Activated T-helper 17 cell treated with anti-CD3 and anti-CD28 coated beads, Interleukin-2, amount 50 U/mL, for 72 hours (primary cell): ENCODE measurements around the gene TNF. TPM values are rescaled to one million over a fixed set of nuclear protein-coding genes. Genes with fewer than 3 reads are reported as not detected.

Experiments used
- ATAC-seq: fragments of 150-1000 bp; cut with Tn5 transposase; replicated peaks from 2 replicates; pipeline ENCODE4 v1.10.0; 2021; ENCODE audit warnings: mild to moderate bottlenecking, moderate library complexity
- H3K27ac Mint-ChIP-seq: one replicate; pipeline ENCODE4 v1.8.0; 2022; ENCODE audit warnings: mixed read lengths
- H3K27me3 Mint-ChIP-seq: one replicate; pipeline ENCODE4 v1.8.0; 2022; ENCODE audit warnings: mixed read lengths
- H3K36me3 Mint-ChIP-seq: one replicate; pipeline ENCODE4 v1.8.0; 2022; ENCODE audit warnings: low read depth, mild to moderate bottlenecking, mixed read lengths
- H3K4me1 Mint-ChIP-seq: one replicate; pipeline ENCODE4 v1.8.0; 2022; ENCODE audit warnings: mixed read lengths
- H3K4me3 Mint-ChIP-seq: one replicate; pipeline ENCODE4 v1.8.0; 2022; ENCODE audit warnings: mild to moderate bottlenecking, mixed read lengths
- H3K9me3 Mint-ChIP-seq: one replicate; pipeline ENCODE4 v1.8.0; 2022; ENCODE audit warnings: mixed read lengths
- total RNA-seq, 2 donors: library from RNA; stranded (reverse); gene quantifications; one replicate each; pipeline ENCODE4 v1.2.3, GENCODE V29; 2022

The TNF gene
- total RNA-seq, 2 donors from 2014 or later: 69.5 to 199 TPM

- no peak for ATAC-seq
- Mint-ChIP-seq H3K4me3 (peak overlapping the region; percentile 33), H3K27ac (no peak overlapping the region), H3K9me3 (no peaks in the 10 kb centered on the region), H3K4me1 (peaks cover 46% of the 10 kb centered on the region), H3K36me3 (peaks cover 100% of the 10 kb centered on the region), H3K27me3 (no peaks in the 10 kb centered on the region)
Observed at GRCh38 chr6:31535538-31536324, 39.6 kb upstream of the TNF start.

GRCh38 chr6:31538805-31539400 lies 36.5 kb upstream of the TNF start:
- Mint-ChIP-seq H3K27ac (peak overlapping the region; percentile 98), H3K4me3 (peak overlapping the region; percentile 99), H3K27me3 (no peaks in the 10 kb centered on the region), H3K4me1 (peaks cover 33% of the 10 kb centered on the region), H3K9me3 (no peaks in the 10 kb centered on the region), H3K36me3 (peaks cover 85% of the 10 kb centered on the region)
- ATAC-seq: no peak

- Mint-ChIP-seq H3K27me3 (no peaks in the 10 kb centered on the region), H3K4me1 (peaks cover 34% of the 10 kb centered on the region), H3K27ac (peak overlapping the region; percentile 98), H3K4me3 (peak overlapping the region; percentile 99), H3K9me3 (no peaks in the 10 kb centered on the region), H3K36me3 (peaks cover 68% of the 10 kb centered on the region)
- no peak for ATAC-seq
Observed at GRCh38 chr6:31540640-31541039, 34.7 kb upstream of the TNF start.

- peaks cover 63% of the 10 kb centered on the region for H3K36me3 Mint-ChIP-seq
- no peaks in the 10 kb centered on the region for H3K9me3 Mint-ChIP-seq
- peak; percentile 31 for ATAC-seq
- no peaks in the 10 kb centered on the region for H3K27me3 Mint-ChIP-seq
- peaks cover 33% of the 10 kb centered on the region for H3K4me1 Mint-ChIP-seq
- peak overlapping the region; percentile 99 for H3K4me3 Mint-ChIP-seq
- H3K27ac Mint-ChIP-seq: peak overlapping the region; percentile 98
Observed at GRCh38 chr6:31541059-31541657, 34.2 kb upstream of the TNF start.

- Mint-ChIP-seq H3K27ac (peak within 1 kb of the TSS; percentile 98), H3K36me3 (peaks cover 56% of the 10 kb centered on the region), H3K4me3 (peak within 1 kb of the TSS; percentile 99), H3K27me3 (no peaks in the 10 kb centered on the region), H3K9me3 (no peaks in the 10 kb centered on the region), H3K4me1 (peaks cover 35% of the 10 kb centered on the region)
- peak; percentile 80 for ATAC-seq
Observed at GRCh38 chr6:31541658-31542521, 33.5 kb upstream of the TNF start, which contains the start of gene DDX39B. Gene DDX39B (minus strand): TSS chr6:31542003. CDS start chr6:31540532, 1,471 bp downstream.

GRCh38 chr6:31543639-31544038 lies 31.7 kb upstream of the TNF start:
- H3K27ac Mint-ChIP-seq: no peak overlapping the region
- no peaks in the 10 kb centered on the region for H3K27me3 Mint-ChIP-seq
- peak overlapping the region; percentile 99 for H3K4me3 Mint-ChIP-seq
- peaks cover 52% of the 10 kb centered on the region for H3K36me3 Mint-ChIP-seq
- H3K4me1 Mint-ChIP-seq: peaks cover 31% of the 10 kb centered on the region
- no peak for ATAC-seq
- H3K9me3 Mint-ChIP-seq: no peaks in the 10 kb centered on the region

GRCh38 chr6:31544676-31545075 lies 30.7 kb upstream of the TNF start:
- no peak for ATAC-seq
- Mint-ChIP-seq H3K27me3 (no peaks in the 10 kb centered on the region), H3K36me3 (peaks cover 52% of the 10 kb centered on the region), H3K4me1 (peaks cover 21% of the 10 kb centered on the region), H3K9me3 (no peaks in the 10 kb centered on the region), H3K4me3 (no peak overlapping the region), H3K27ac (no peak overlapping the region)

- Mint-ChIP-seq H3K36me3 (peaks cover 52% of the 10 kb centered on the region), H3K4me1 (peaks cover 15% of the 10 kb centered on the region), H3K27ac (peak overlapping the region; percentile 7), H3K4me3 (peak overlapping the region; percentile 88), H3K27me3 (no peaks in the 10 kb centered on the region), H3K9me3 (no peaks in the 10 kb centered on the region)
- ATAC-seq: no peak
Observed at GRCh38 chr6:31545291-31545690, 30.1 kb upstream of the TNF start.

- Mint-ChIP-seq H3K9me3 (no peaks in the 10 kb centered on the region), H3K4me1 (peaks cover 13% of the 10 kb centered on the region), H3K27ac (peak within 1 kb of the TSS; percentile 87), H3K36me3 (peaks cover 52% of the 10 kb centered on the region), H3K4me3 (peak within 1 kb of the TSS; percentile 88), H3K27me3 (no peaks in the 10 kb centered on the region)
- ATAC-seq: peak; percentile 69
Observed at GRCh38 chr6:31546339-31546957, 28.9 kb upstream of the TNF start, which contains the start of gene ATP6V1G2. Gene ATP6V1G2 (minus strand): TSS chr6:31546608. CDS start chr6:31546559, 49 bp downstream.

- peak within 1 kb of the TSS; percentile 88 for H3K4me3 Mint-ChIP-seq
- no peaks in the 10 kb centered on the region for H3K27me3 Mint-ChIP-seq
- H3K36me3 Mint-ChIP-seq: peaks cover 50% of the 10 kb centered on the region
- no peaks in the 10 kb centered on the region for H3K9me3 Mint-ChIP-seq
- H3K27ac Mint-ChIP-seq: peak within 1 kb of the TSS; percentile 87
- peak; percentile 90 for ATAC-seq
- H3K4me1 Mint-ChIP-seq: peaks cover 13% of the 10 kb centered on the region
Observed at GRCh38 chr6:31546958-31547726, 28.2 kb upstream of the TNF start, which contains the start of gene NFKBIL1. Gene NFKBIL1 (plus strand): TSS chr6:31547608. CDS start chr6:31547695, 87 bp downstream.

GRCh38 chr6:31547727-31548543 lies 27.4 kb upstream of the TNF start:
- Mint-ChIP-seq H3K27ac (peak overlapping the region; percentile 87), H3K4me3 (peak overlapping the region; percentile 88), H3K27me3 (no peaks in the 10 kb centered on the region), H3K9me3 (no peaks in the 10 kb centered on the region), H3K4me1 (peaks cover 13% of the 10 kb centered on the region), H3K36me3 (peaks cover 51% of the 10 kb centered on the region)
- no peak for ATAC-seq

- peak overlapping the region; percentile 88 for H3K4me3 Mint-ChIP-seq
- peaks cover 13% of the 10 kb centered on the region for H3K4me1 Mint-ChIP-seq
- peaks cover 57% of the 10 kb centered on the region for H3K36me3 Mint-ChIP-seq
- no peaks in the 10 kb centered on the region for H3K27me3 Mint-ChIP-seq
- H3K9me3 Mint-ChIP-seq: no peaks in the 10 kb centered on the region
- ATAC-seq: no peak
- H3K27ac Mint-ChIP-seq: no peak overlapping the region
Observed at GRCh38 chr6:31548544-31548873, 26.9 kb upstream of the TNF start.
